NCI-H2227 (cell line): Measurements from ENCODE around the gene GPA33.

ENCODE experiments used
- DNase-seq: peaks from one replicate; lab custom pipeline; 2025; ENCODE audit not compliant: unreplicated experiment; lab: John Stamatoyannopoulos, UW

GPA33 gene

DNA sequence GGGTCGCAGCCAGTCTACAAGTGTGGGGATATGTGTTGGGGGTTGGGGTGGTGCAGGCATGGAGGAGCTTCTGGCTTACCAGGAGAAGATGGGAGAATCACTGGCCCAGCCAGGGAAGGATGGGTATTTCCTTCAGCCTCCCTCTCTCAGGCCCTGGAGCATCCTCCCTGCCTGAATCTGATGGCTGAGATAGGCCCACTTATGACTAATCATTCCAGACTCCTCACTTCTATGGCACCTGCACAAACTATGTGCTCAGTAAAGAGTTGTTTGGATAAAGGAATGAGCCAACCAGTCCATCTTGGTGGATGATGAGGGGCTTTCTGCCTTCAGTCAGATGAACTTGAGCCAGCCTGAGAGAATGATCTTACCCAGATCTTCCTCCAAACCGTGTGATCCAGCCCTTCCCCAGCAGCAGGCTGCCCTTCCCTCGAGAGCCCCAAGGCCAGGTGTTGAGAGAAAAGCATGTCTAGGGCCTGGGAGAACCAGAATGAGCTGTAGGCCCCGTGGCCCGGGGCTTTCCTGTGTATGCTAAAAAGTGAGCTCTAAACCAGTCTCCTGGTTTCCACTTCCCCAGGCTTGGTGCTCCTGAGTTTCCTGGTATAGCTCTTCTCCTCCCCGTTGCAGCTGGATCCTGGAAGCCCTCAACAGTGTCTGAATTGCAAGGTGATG lies 1.3 kb downstream of the GPA33 start:
- no peak for DNase-seq

DNA sequence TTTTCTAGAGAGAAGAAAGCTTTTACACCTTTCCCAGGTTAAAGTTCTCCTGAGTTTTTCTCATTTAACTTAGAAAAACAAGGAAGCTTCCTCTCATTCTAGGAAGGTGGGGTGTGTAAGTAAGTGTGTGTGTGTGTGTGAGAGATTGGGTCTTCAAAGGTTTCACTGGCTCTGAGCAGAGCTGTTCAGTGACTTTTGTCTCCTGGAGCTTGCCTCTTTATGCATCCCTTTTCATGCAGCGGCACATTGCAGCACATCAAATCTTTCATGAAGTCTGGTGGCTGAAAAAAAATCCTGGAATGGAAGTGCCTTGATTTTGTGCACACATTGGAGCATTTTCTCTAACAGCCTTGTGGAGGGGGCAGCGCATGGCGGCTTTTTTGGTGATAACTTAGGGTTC lies 3.4 kb downstream of the GPA33 start:
- DNase-seq, result no peak

DNA sequence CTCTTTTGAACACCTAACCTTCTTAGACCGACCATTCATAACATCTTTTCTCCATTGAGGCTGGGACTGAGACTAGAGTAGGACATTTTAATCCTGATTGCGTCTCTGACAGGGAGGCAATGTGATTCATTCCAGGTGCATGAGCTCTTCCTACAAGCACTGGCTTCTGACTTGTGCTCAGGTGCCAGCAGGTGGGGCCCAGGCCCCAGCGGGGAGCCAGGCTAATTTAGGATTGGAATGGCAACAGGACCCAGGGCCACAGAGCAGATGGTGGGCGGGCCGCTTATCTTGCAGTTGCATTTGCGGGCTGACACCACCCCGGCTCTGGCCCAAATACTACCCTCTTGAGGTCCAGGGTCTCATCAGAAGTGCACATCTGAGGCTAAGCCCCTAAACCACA lies 4.1 kb downstream of the GPA33 start:
- no peak for DNase-seq

DNA sequence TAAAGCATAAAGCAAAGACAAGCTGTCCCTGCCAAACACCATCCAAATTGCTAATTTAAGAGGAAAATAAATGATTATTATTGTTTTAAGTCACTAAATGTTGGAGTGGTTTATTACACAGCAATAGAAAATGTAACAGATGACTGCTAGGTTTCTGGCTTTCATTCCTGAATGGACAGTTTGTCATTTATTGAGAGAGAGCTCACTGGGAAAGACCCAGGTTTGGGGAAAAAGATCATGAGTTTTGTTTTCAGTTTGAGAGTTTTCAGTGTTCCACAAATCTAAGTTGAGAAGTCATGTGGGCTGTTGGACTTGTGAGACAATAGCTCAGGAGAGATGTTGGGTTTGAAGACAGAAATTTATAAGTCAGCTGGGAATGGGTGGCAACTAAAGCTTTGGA lies 5.4 kb downstream of the GPA33 start:
- DNase-seq, result no peak

DNA sequence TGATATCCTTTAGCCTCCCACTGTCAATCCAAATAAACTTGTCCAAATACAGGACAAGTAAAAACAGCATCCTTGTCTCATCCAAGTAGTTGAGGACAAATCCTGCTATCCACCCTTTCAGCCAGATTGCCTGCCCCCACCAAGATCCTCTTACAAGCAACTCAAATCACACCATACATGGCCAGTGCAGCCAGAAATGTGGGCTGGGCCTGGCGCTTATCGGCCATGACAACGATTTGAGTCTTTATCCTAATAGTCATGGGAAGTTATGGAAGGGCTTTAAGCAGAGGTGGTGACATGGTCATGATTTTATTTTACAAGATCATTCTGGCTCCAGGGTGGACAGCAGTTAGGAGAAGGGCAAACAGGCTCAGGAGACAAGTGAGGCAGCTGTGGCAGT lies 6.3 kb downstream of the GPA33 start:
- DNase-seq, result no peak

DNA sequence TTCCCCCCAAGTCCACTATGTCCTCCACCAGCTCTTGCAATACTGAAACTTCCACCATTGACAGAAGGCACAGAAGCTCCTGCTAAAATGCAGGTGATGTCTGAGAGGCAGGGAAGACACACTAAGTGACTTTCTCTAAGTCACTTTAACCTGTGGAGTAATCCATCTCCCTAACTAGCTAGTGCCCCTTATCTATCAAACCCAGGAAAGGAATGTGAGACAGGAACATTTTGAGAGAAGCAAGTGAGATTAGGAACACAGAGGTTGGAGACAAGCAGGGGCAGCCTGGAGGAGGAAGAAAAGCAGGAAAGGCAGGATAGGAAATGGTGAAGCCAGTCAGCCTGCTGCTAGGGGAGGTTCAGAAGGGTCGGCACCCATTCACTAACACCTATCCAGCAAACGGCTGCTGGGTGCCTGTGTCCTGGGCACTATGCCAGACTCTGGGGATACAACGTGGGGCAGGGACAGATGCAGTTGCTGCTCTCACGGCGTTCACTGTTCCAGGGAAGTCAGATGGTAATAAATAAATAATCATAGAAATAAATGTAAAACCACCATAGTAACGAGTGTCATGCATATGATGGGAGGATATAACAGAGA lies 7.0 kb downstream of the GPA33 start:
- DNase-seq, result no peak

DNA sequence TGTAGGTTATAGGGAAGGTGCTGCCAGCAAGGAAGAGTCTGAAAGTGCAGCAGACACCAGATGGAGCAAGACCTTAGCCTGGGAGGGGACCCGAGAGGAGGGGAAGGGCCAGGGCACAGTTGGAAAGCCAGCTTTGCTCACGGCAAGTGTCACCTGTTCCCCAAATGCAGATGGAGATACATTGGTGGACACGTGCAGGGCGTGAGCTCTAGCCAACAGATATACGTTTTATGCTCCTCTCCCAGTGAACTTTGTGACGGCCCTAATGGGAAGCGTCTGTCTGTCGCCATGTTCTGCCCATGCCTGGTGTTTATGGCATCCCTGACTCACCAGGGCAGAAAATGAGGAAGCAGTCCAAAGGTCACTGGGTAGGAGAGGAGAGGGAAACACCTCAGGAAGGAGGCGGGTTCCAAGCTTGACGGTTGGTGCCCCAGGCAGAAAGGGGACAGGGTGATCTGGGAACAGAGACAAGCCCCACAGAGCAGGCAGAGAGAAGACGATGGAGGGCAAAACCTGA lies 7.6 kb downstream of the GPA33 start:
- DNase-seq, result no peak

GRCh38 chr1:167081594-167082156 lies 8.5 kb downstream of the GPA33 start:
- no peak for DNase-seq

GRCh38 chr1:167077868-167078210 lies 12.3 kb downstream of the GPA33 start:
- DNase-seq, result no peak

DNA sequence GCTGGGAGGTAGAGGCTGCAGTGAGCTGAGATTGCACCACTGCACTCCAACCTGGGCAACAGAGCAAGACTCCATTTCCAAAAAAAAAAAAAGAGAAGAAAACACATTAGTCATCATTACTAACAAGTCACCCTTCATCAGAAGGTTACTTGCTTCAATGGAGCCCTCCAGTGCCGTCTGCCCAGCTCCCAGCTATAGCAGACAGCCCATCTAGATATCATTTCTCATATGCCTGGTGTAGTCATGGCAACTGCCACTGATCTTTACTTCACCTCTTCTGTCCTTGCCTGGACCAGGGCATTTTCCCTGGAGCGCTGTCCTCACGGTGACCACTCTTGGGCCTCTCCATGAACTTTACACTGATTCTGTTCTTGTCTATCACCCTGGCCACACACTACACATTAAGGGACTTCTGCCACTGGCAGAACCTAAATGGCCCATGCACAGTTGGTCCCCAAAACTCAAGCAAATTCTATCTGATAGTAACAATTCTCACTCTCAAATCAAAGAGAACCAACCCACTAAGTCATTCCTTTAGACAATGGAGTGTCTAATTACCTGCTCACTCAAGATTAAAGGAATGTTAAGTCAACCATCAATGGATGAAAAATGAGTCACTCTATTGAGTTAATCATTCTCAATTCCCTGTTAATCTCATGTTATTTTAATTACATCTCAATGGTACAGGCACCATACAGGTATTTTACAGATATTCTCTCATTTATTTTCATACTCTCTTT lies 12.9 kb downstream of the GPA33 start:
- no peak for DNase-seq

GRCh38 chr1:167076136-167076710 lies 14.0 kb downstream of the GPA33 start:
- no peak for DNase-seq

DNA sequence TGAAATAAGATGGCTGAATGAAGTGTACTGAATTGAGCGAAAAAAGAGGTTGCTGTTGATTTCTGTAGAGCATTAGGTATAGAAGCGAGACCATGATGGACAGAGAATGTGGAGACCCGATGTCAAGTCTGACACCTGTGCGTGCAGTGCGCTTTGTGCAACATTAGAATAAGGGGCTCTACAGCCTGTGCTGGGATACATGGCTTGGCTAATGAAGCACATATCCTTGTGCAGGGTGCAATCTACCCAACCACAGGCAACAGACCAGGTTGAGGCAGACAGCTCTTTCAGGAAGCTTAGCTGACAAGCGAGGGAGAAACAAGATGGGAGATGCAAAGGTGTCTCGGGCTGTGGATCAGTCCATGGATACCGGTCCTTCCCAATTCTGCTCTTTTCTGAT lies 18.9 kb downstream of the GPA33 start:
- no peak for DNase-seq

DNA sequence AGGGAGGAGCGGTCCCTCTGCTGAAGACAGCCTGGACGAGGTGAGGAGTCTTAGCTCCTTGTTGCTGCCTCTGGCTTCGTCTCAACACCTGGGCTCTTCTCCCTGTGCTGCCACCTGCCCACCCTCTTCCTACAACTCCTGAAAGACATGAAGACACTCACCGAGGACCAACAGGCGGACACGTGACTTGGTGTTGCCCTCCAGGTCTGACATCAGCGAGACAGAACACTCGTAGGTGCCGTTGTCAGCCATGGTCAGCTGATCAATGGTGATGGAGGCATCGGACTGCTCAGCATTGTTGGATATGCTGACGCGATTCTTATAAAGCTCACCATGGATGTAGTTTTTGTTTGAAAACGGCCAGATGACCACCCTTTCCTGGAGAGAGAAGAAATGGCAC lies 21.4 kb downstream of the GPA33 start:
- no peak for DNase-seq

GRCh38 chr1:167067904-167068303 lies 22.3 kb downstream of the GPA33 start:
- no peak for DNase-seq

DNA sequence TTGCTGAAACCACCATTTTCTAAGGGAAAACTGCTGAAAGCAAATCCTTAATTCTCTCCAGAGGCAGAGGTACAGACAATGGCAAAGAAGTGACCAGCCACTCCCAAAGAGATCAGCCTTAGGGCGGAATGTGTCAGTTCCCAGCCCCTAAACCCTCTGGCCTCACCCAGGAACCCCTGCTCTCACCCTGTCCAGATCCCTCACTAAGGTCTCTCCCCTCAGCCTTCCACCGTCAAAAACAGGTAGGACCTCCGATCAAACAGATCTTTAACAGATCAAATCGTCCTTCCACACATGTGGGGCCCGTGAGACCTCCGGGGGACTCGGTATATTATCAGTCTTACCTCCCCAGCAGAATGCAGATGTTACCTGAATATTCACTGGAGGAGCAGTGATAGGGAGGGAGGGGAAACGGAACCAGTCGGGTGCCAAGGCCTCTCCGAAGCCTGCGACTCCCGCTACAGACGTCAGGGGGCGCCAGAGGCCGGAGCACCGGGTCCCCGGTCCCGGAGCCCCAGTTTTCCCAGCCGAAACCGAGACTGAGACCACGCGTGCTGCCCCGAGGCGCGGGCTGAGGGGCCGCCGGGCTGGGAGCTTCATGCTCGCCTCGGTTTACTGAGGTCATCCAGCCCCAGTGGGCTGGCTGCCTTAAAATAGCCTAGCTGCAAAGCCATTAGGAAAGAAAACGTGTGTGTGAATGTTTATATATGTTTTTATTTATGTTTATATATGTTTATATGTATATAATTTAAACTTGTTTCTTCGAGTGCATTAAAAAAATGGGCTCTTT lies 23.6 kb downstream of the GPA33 start:
- DNase-seq, result peak; percentile 89

DNA sequence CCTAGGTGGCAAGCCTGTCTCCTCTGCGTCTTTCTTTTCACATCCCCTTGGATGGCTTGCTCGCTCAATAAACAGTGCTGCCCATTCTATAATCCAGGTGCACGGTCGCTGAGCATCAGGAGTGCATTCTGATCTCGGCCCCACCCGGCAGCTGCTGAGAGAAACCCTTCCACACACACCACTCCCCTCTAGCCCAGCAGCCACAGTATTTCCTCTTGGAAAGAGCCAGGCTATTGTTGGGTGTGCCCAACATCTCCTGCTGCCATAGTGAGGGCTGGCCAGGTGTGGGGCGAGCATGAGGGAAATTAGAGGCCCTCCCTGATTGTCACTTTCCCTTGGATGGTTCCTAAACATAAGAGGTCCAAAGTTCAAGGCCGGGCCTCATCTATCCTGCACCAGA lies 24.7 kb downstream of the GPA33 start:
- DNase-seq, result no peak

DNA sequence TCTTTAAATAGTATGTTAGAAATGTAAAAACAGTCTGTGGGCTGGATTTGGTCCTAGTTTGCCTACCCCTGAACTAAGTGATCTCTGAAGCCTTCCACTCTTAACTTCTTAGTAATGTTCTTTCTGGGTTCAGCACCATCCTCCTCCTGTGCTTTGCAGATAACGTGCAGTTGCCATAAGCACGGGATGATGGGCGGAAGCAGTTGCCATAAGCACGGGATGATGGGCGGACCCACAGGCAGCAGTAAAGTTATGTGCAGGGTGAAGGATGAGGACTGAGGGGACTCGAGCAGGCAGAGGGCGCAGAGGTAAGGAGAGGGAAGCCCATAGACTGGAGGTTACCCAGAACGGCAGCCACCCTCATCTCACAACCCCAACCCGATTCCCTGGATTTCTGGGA lies 25.6 kb downstream of the GPA33 start:
- DNase-seq, result peak; percentile 11

DNA sequence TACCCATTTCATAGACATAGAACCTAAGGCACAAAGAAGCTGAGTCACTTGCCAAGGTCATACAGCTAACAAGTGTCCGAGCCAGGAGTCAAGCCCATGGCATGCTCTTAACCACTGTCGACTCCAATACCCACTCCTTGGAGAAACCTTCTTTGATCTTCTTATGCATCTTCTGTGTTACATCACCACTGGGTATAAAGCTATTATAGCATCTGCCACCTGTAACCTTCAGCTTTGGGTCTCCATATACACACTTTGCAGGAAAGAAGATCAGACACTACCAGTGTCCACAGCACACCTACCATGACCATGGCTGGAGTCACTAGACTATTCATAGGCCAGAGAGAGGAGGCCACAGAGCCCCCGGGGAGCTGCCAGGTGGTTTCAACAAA lies 29.1 kb downstream of the GPA33 start:
- DNase-seq, result no peak

DNA sequence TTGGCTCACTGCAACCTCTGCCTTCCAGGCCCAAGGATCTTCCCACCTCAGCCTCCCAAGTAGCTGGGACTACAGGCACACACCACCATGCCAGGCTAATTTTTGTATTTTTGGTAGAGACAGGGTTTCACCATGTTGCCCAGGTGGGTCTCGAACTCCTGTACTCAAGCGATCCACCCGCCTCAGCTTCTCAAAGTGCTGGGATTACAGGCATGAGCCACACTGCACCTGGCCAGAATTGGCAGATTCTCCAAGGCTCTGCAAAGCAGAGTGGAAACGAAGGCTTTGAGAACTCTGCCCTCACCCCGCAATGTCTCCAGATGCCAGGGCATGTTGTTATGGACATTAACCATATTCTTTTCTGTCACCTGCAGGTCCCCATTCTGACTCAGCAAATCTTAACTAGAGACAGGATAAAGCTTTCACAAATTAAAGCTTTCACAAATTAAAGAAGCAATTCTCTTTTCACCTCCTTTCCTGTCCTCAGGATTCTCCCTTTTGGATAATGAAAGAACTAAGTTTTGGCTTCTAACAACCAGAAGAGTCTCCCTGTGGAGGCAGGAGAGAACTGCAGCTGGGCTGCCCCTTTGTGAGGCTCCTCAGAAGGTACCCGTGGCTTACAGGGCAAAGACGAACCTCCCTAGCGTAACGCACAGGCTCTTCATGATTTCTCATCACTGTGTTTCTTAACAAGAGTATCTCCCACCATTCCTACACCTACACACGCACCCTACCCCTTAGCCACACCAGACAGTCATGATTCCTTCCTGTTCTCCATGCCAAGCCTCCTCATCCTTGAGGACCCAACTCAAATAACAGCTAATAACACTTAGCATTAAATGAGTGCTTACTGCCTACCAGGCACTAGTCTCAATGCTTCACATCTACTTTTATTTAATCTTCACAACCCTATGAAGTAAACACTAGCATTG lies 29.8 kb downstream of the GPA33 start:
- no peak for DNase-seq

DNA sequence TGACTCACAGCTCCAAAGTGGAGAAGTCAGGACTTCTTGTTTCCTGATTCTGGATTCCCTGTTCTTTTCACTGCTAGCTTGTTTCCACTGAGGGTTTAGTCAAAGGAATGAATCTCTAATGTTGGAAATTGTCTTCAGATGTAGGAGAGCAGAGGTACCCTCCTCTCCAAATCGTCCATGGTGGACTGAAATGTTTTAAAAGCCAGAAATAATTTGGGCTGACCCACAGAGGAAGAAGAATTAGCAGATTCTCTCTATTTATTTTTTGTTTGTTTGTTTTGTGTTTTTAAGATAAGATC lies 30.4 kb downstream of the GPA33 start:
- DNase-seq, result no peak
